H9 (cell line): ENCODE measurements around the gene MICAL3. TPM values are rescaled to one million over a fixed set of nuclear protein-coding genes. Genes with fewer than 3 reads are reported as not detected.

Experiments used
- DNase-seq: peaks from one replicate; pipeline ENCODE4 v3.0.0-alpha.2; 2017
- H2AFZ ChIP-seq: one replicate; pipeline ENCODE4 v1.6.1; 2013; ENCODE audit warnings: mild to moderate bottlenecking, low read length, control low read depth, moderate library complexity
- H2AK5ac ChIP-seq: 2 replicates; pipeline ENCODE4 v1.6.1; 2013; ENCODE audit warnings: low read length, control low read depth, mixed read lengths; ENCODE audit not compliant: insufficient read length
- H2BK120ac ChIP-seq: one replicate; pipeline ENCODE4 v1.6.1; 2013; ENCODE audit warnings: low read depth, mild to moderate bottlenecking, low read length, control low read depth, inconsistent platforms; ENCODE audit not compliant: poor library complexity, severe bottlenecking
- H2BK12ac ChIP-seq: 2 replicates; pipeline ENCODE4 v1.6.1; 2013; ENCODE audit warnings: low read length, control low read depth, mixed read lengths, low read depth; ENCODE audit not compliant: insufficient read length
- H2BK15ac ChIP-seq: 2 replicates; pipeline ENCODE4 v1.6.1; 2013; ENCODE audit warnings: low read depth, low read length, control low read depth
- H2BK20ac ChIP-seq: one replicate; pipeline ENCODE4 v1.6.1; 2013; ENCODE audit warnings: low read depth, mild to moderate bottlenecking, low read length, control low read depth, inconsistent platforms; ENCODE audit not compliant: poor library complexity, severe bottlenecking
- H2BK5ac ChIP-seq: 2 replicates; pipeline ENCODE4 v1.6.1; 2013; ENCODE audit warnings: low read length, control low read depth, mixed read lengths; ENCODE audit not compliant: insufficient read length
- H3K14ac ChIP-seq: 2 replicates; pipeline ENCODE4 v1.6.1; 2013; ENCODE audit warnings: low read length, control low read depth; ENCODE audit not compliant: insufficient read depth
- H3K18ac ChIP-seq: 2 replicates; pipeline ENCODE4 v1.6.1; 2013; ENCODE audit warnings: low read depth, mild to moderate bottlenecking, mixed read lengths, low read length, control low read depth; ENCODE audit not compliant: insufficient read length
- H3K23ac ChIP-seq: 2 replicates; pipeline ENCODE4 v1.6.1; 2013; ENCODE audit warnings: low read length, control low read depth, mixed read lengths, low read depth; ENCODE audit not compliant: insufficient read length
- H3K23me2 ChIP-seq: 2 replicates; pipeline ENCODE4 v1.6.1; 2013; ENCODE audit warnings: low read depth, mild to moderate bottlenecking, mixed read lengths, low read length, control low read depth; ENCODE audit not compliant: insufficient read length, poor library complexity, severe bottlenecking
- H3K27ac ChIP-seq: 2 replicates; pipeline ENCODE4 v1.5.1; 2013; ENCODE audit warnings: low read length, control low read depth, mixed read lengths, low read depth; ENCODE audit not compliant: insufficient read length
- H3K27me3 ChIP-seq: 2 replicates; pipeline ENCODE4 v1.6.1; 2013; ENCODE audit warnings: low read length, control low read depth, inconsistent platforms; ENCODE audit not compliant: insufficient read depth
- H3K4ac ChIP-seq: 2 replicates; pipeline ENCODE4 v1.6.1; 2013; ENCODE audit warnings: low read depth, mild to moderate bottlenecking, control low read depth, inconsistent platforms, low read length, moderate library complexity
- H3K4me1 ChIP-seq: 2 replicates; pipeline ENCODE4 v1.6.1; 2013; ENCODE audit warnings: low read length, control low read depth, inconsistent platforms; ENCODE audit not compliant: insufficient read depth
- H3K4me2 ChIP-seq: 2 replicates; pipeline ENCODE4 v1.6.1; 2013; ENCODE audit warnings: low read length, control low read depth, mixed read lengths; ENCODE audit not compliant: insufficient read length, insufficient read depth
- H3K56ac ChIP-seq: 2 replicates; pipeline ENCODE4 v1.6.1; 2013; ENCODE audit warnings: low read depth, mild to moderate bottlenecking, mixed read lengths, low read length, control low read depth; ENCODE audit not compliant: insufficient read length
- H3K79me1 ChIP-seq: 2 replicates; pipeline ENCODE4 v1.6.1; 2013; ENCODE audit warnings: low read depth, mild to moderate bottlenecking, moderate library complexity, low read length, control low read depth, inconsistent platforms; ENCODE audit not compliant: insufficient read depth, poor library complexity, severe bottlenecking
- H3K79me2 ChIP-seq: 2 replicates; pipeline ENCODE4 v1.6.1; 2013; ENCODE audit warnings: low read length, control low read depth, inconsistent platforms; ENCODE audit not compliant: insufficient read depth
- H3K9ac ChIP-seq: 2 replicates; pipeline ENCODE4 v1.6.1; 2013; ENCODE audit warnings: low read length, control low read depth, mixed read lengths; ENCODE audit not compliant: insufficient read length; ENCODE audit errors: extremely low read depth
- H3K9me3 ChIP-seq: one replicate; pipeline ENCODE4 v1.6.1; 2013; ENCODE audit warnings: low read depth, low read length, inconsistent platforms; ENCODE audit not compliant: control insufficient read depth
- H3T11ph ChIP-seq: one replicate; pipeline ENCODE4 v1.6.1; 2013; ENCODE audit warnings: mild to moderate bottlenecking, low read length, control low read depth, inconsistent platforms
- H4K20me1 ChIP-seq: one replicate; pipeline ENCODE4 v1.6.1; 2013; ENCODE audit not compliant: control insufficient read depth, insufficient read length, insufficient read depth
- H4K5ac ChIP-seq: 2 replicates; pipeline ENCODE4 v1.6.1; 2013; ENCODE audit warnings: low read depth, mild to moderate bottlenecking, mixed read lengths, low read length, control low read depth; ENCODE audit not compliant: insufficient read length
- H4K8ac ChIP-seq: replicated peaks from 2 replicates; pipeline ENCODE4 v1.6.1; 2013; ENCODE audit warnings: low read length, control low read depth, mixed read lengths, low read depth; ENCODE audit not compliant: insufficient read length
- H4K91ac ChIP-seq: 2 replicates; pipeline ENCODE4 v1.6.1; 2013; ENCODE audit warnings: low read depth, mild to moderate bottlenecking, moderate library complexity, mixed read lengths, low read length, control low read depth; ENCODE audit not compliant: insufficient read length
- H3K27ac Mint-ChIP-seq, 3 experiments: 2 replicates in 2 of 3; 3 replicates in 1 of 3; pipeline ENCODE4 v1.8.0; 2020 to 2021; ENCODE audit warnings: mixed read lengths in 3 of 3, mild to moderate bottlenecking in 1 of 3, moderate library complexity in 1 of 3
- H3K27me3 Mint-ChIP-seq: 2 replicates; pipeline ENCODE4 v1.8.0; 2021; ENCODE audit warnings: low read depth, mild to moderate bottlenecking, moderate library complexity, mixed read lengths
- H3K36me3 Mint-ChIP-seq, 3 experiments: 2 replicates in 2 of 3; 3 replicates in 1 of 3; pipeline ENCODE4 v1.8.0; 2020 to 2021; ENCODE audit warnings: low read depth in 3 of 3, mixed read lengths in 3 of 3; ENCODE audit not compliant: insufficient read depth in 1 of 3
- H3K4me1 Mint-ChIP-seq, 2 experiments: 2 replicates each; pipeline ENCODE4 v1.8.0; 2020; ENCODE audit warnings: mixed read lengths in 2 of 2
- H3K4me3 Mint-ChIP-seq, 2 experiments: 2 replicates in 1 of 2; 3 replicates in 1 of 2; pipeline ENCODE4 v1.8.0; 2020 to 2021; ENCODE audit warnings: mild to moderate bottlenecking in 2 of 2, mixed read lengths in 2 of 2, moderate library complexity in 1 of 2
- H3K9me3 Mint-ChIP-seq, 2 experiments: 2 replicates in 1 of 2; 3 replicates in 1 of 2; pipeline ENCODE4 v1.8.0; 2020; ENCODE audit warnings: mild to moderate bottlenecking in 2 of 2, mixed read lengths in 2 of 2, moderate library complexity in 1 of 2
- CTCF ChIP-seq: fragments of 200-600 bp; sonication (generic); conservative IDR thresholded peaks from 3 replicates; pipeline ENCODE4 v1.8.0; 2021; ENCODE audit warnings: antibody characterized with exemption, mild to moderate bottlenecking
- WGBS: extraction: QIAGEN DNeasy Blood & Tissue Kit; methylation state at CpG from one replicate; pipeline ENCODE4 v1.1.7; 2013; ENCODE audit warnings: missing lambda C conversion rate, low lambda C conversion rate, mixed read lengths; ENCODE audit not compliant: insufficient read length; ENCODE audit errors: extremely low coverage; 5-methylcytosine and 5-hydroxymethylcytosine counted together
- total RNA-seq: library from RNA; stranded (reverse); gene quantifications from 2 replicates; pipeline ENCODE4 v1.2.1, GENCODE V29; 2021

The MICAL3 gene
- total RNA-seq, 1 experiment from 2014 or later: 50.2 TPM

GRCh38 chr22:18058371-18059093 is 34.2 kb upstream of the MICAL3 start:
- H3K36me3 Mint-ChIP-seq: peaks cover 0 to 5% (median 3%) of the 10 kb centered on the region in 3 experiments; a peak in 4 of 7 replicates

More at GRCh38 chr22:18058371-18059093, 34.2 kb upstream of the MICAL3 start:
- H3K23ac ChIP-seq: no peak overlapping the region
- no peak for TF ChIP-seq CTCF
- peaks cover 3% of the 10 kb centered on the region for H4K20me1 ChIP-seq
- Mint-ChIP-seq H3K9me3 (peaks cover 5 to 6% of the 10 kb centered on the region in 2 experiments; a peak in 3 of 5 replicates), H3K4me1 (peaks cover 16 to 18% of the 10 kb centered on the region in 2 experiments), H3K4me3 (no peak overlapping the region), H3K27me3 (peaks cover 20% of the 10 kb centered on the region), H3K27ac (no peak overlapping the region)
- no peaks in the 10 kb centered on the region for H3K79me1 ChIP-seq
- H2BK5ac ChIP-seq: no peak overlapping the region
- H3K14ac ChIP-seq: no peak overlapping the region; the same call in 1 of the 2 replicates
- no peak overlapping the region for H2BK20ac ChIP-seq
- no peak overlapping the region for H2AK5ac ChIP-seq
- no peak overlapping the region for H3K9ac ChIP-seq
- H3T11ph ChIP-seq: no peak overlapping the region
- no peaks in the 10 kb centered on the region for H3K79me2 ChIP-seq
- no peak overlapping the region for H4K5ac ChIP-seq
- no peak overlapping the region for H3K56ac ChIP-seq
- H3K4ac ChIP-seq: no peak overlapping the region
- no peaks in the 10 kb centered on the region for H3K23me2 ChIP-seq
- H3K27me3 ChIP-seq: no peaks in the 10 kb centered on the region
- H3K27ac ChIP-seq: no peak overlapping the region
- H2AFZ ChIP-seq: no peak overlapping the region
- H3K4me2 ChIP-seq: no peak overlapping the region
- no peak overlapping the region for H3K18ac ChIP-seq
- H3K9me3 ChIP-seq: no peaks in the 10 kb centered on the region
- H4K91ac ChIP-seq: no peak overlapping the region
- no peak for DNase-seq
- H2BK120ac ChIP-seq: no peak overlapping the region
- WGBS: no CpG with 5 or more reads among the region's 7 CpGs
- H3K4me1 ChIP-seq: no peaks in the 10 kb centered on the region
- no peak overlapping the region for H4K8ac ChIP-seq
- no peak overlapping the region for H2BK15ac ChIP-seq
- no peak overlapping the region for H2BK12ac ChIP-seq
